GM20000 (cell line): ENCODE data around the gene PLXNC1.
"Not testable (repeated sequence)": the region's sequence is repeated elsewhere in the genome, so short reads cannot be mapped to it uniquely, and the experiment has no call there.

Source experiments
- DNase-seq: peaks from one replicate; pipeline ENCODE4 v3.0.0; 2012; ENCODE audit warnings: low spot score
- CTCF ChIP-seq: IDR thresholded peaks from 2 replicates; pipeline ENCODE4 v1.5.1; 2012; ENCODE audit warnings: mild to moderate bottlenecking, control low read depth; ENCODE audit errors: extremely low read depth, missing control alignments

PLXNC1 gene

DNA sequence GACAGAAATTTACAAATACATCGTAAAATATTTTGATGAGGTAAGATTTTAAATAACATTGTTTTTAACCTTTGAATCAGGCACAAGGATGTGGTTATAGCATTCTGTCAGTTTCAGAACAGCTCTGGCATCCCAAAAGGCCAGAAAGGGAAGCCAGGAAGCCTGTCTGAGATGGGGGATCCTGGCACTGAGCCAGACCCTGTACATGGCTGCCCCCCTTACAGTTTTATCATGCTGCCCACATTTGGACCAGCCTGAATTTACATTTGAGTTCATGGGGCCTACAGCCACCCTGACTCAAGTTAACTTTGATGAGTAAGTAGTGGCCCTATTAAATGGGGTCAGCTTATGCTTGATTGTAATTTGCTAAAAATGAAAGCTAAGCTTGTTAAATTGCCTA lies 155.6 kb downstream of the PLXNC1 start:
- no peak for TF ChIP-seq CTCF
- DNase-seq = no peak

DNA sequence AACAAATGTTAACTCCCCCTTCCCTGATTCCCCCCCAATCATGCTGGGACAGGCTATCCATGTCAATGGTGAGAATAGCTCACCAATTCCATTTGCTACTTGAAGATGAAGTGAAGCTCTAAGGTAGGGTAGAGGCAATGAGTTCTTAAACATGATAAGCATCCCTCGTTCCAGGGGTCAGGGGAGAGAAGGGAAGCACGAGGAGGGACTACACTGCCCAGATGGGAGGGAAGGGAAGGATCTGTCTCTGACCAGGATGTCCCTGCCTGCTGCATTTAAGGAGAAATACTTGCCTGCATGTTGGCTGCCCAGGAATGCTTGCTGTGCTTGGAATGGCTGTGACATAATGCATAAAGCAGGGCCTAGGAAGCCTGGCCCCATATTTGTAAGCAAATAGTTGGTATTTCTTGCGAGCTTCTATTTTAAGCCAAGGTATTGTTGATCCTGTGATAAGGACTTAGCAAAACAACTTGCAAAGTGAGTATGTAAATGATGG lies 156.2 kb downstream of the PLXNC1 start:
- no peak for DNase-seq
- TF ChIP-seq CTCF = no peak

DNA sequence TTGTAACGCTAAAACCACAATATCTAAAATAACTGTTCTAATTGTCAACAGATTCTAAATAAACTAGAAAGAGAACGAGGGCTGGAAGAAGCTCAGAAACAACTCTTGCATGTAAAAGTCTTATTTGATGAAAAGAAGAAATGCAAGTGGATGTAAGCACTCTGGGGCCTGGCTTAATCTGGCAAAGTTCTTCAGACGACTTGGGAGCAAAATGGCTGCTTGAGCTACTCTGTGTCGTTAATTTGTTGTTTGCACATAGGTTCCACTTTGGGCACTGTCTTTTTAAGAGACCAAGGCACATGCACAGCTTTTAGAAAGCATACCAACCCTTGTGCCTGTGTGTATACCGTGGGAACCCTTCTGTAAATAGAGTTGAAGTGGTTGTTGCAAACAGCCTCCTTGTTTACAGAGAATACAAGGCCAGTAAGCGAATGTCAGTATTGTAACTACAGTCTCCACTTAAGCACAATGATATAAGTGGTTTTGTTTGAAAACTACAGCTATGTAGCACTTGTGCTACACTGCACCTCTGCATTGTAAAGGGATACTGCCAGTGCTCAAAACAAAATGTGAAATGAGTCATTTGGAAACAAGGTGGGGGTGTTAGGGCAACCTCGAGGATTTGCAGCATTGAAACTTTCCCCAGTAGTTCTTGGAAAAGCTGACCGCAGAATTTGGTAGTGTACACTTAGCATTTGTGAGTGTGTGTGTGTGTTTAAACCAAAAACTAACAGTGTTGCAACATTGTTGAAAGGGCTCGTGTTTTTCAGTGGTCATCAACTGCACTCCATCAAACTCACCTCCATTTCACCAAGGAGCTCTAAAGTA lies 157.0 kb downstream of the PLXNC1 start:
- no peak for DNase-seq
- no peak for TF ChIP-seq CTCF

DNA sequence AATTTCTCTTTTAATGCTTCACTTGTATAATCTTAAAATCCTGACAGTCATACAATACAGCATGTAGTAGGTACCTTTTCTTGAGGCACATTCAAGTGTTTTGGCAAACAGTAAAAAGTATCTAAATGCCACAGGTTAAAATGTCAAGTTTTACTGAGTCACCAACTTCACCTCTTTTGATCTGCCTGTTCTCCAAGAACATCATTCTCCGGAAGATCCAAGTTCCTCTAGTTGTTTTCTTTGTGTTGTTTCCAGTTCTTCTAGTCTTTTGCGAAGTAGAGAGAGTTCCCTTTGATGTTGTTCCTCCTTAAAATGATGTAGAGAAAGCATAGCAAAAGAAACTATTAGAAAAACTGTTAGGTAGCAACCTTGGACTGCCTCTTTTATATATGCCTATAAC lies 160.2 kb downstream of the PLXNC1 start:
- no peak for DNase-seq
- TF ChIP-seq CTCF = no peak

GRCh38 chr12:94309373-94309772 lies 161.0 kb downstream of the PLXNC1 start:
- peak; percentile 37 for DNase-seq
- no peak for TF ChIP-seq CTCF

- no peak for DNase-seq
- no peak for TF ChIP-seq CTCF
These were observed 164.0 kb downstream of the PLXNC1 start for GRCh38 chr12:94312378-94312777.

DNA sequence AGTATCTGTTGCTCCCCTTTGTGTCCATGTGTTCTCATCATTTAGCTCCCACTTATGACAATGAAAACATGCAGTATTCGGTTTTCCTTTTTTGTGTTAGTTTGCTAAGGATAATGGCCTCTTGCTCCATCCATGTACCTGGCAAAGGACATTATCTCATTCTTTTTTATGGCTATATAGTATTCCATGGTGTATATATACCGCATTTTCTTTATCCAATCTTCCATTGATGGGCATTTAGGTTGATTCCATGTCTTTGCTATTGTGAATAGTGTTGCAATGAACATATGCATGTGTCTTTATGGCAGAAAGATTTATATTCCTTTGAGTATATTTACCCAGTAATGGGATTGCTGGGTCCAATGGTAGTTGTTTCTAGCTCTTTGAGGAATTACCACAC lies 168.2 kb downstream of the PLXNC1 start:
- not testable (repeated sequence) for DNase-seq

GRCh38 chr12:94318181-94318580 lies 169.8 kb downstream of the PLXNC1 start:
- TF ChIP-seq CTCF = no peak

More at GRCh38 chr12:94318181-94318580, 169.8 kb downstream of the PLXNC1 start:
- no peak for DNase-seq
